Raji (cell line): Measurements from ENCODE around the gene HADHA.

Experiments used
- POLR2A ChIP-seq: IDR thresholded peaks from 2 replicates; pipeline ENCODE4 v1.6.1; 2011; ENCODE audit warnings: low read depth, low read length, control low read depth; ENCODE audit not compliant: insufficient read depth

Gene HADHA

GRCh38 chr2:26251893-26252292, 7.5 kb upstream of the HADHA start:
- no peak for TF ChIP-seq POLR2A

DNA sequence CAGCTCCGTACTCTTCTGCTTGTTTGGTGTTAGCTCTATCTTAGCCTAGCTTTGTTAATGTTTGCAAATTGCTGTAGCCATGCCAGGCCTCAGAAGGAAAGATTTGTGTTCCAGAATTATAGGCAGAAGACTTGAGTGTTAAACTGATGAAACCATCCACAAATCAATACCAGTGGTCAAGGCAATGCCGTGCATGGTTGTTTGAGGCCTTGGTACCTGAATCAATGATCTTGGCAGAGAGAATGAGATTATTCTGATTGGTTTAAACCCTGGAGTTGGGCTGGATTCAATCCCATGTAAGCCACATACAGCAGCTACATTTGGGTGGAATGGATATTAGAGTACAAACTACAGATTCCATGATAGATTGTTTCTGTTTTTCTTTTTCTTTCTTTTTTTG, 5.2 kb upstream of the HADHA start:
- no peak for TF ChIP-seq POLR2A

DNA sequence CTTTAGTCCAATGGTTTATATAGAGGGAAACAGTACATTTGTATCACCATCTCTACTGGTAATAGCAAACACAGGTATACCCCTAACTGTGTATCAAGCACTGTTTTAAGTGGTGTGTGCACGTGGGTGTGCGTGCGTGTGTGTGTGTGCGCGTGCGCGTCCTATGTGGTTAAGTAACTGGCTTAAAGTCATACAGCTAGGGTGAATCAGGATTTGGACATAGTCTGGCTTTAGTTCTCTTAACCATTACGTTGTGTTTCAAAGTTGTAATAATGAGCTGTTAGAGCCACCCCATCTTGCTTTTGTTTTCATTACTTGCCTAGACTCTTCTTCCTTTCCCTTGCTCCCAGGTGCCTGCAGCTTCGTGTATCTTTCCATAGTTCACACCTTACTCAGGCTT, 2.4 kb upstream of the HADHA start:
- no peak for TF ChIP-seq POLR2A

DNA sequence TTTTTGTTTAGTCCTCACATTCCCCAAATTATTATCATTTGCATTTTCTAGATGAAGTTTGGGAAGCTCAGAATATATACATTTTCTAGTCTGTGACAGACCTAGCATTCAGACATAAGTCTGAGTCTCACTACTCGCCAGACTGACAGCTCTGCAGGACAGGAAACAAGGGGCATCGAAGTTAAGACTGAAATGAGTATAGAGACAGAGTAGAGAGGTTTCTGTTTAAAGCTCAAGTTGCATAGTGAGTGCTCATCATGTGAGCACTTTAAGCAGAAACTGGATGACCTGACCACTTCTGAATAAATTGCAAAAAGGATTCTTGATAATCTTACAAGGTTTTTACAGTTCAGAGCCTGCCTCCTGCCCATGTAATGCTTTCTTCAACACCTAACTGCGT, 1.4 kb upstream of the HADHA start:
- TF ChIP-seq POLR2A: no peak

DNA sequence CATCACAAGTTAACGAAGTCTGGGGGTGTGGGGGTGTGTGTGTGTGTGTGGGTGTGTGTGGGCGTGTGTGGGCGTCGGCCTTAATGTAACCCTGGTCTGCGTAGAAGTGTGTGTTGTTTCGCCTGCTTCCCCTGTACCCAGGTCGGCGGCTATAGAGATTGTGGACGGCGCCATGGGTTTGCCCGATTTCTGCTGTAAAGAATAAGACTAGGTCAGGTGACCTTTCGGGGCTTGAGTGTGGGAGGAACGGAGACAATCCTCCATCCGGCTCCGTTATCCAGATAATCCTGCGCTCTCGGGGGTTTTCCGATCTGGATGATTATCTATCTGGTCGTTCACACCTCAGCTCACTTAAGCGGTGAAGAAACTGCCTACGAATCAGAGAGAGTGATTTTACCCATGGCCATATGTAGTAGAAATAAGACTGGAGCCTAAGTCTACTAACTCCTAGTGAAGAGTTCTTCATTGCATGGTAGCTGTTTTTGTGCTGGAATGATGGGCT, 850 bp upstream of the HADHA start:
- TF ChIP-seq POLR2A: no peak

DNA sequence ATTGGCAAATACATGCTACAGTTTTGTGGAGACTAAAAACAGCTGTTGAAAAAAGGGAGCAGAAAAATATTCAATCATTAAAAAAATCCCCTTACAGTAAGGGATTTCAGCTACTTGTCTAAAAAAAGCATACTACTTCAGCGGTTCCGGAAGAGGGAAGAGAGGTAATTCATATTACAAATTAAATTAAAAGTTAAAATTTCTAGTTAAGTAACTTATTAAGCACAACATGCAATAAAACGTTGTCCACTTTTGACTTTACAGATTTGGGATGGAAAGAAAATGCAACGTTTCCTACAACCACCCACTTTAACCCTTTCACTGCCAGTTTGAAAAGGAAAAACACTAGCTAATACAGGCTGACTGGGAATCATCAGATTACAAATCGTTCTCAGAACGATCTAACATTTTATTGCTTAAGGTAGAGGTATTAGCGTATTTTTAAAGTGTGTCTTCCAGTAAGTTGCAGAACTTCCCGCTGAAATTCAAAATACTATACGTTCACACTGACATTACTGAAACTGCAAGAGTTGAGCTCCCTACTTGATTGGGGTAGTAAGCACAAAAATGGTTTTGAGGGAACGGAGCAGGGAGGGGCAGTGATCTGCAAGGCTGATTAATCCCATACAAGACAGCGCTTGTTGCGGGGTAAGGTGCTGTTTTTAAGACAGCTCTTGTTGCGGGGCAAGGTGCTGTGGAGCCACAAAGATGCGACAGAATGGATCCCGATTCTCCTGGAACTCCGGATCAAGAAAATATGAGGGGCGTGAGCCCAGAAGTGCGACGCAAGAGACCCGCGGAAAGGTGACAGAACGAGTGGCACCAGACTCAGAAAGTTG, 743 bp downstream of the HADHA start:
- 0 out of 2 replicates have a peak, but pooled peaks have one; percentile 10 for TF ChIP-seq POLR2A

DNA sequence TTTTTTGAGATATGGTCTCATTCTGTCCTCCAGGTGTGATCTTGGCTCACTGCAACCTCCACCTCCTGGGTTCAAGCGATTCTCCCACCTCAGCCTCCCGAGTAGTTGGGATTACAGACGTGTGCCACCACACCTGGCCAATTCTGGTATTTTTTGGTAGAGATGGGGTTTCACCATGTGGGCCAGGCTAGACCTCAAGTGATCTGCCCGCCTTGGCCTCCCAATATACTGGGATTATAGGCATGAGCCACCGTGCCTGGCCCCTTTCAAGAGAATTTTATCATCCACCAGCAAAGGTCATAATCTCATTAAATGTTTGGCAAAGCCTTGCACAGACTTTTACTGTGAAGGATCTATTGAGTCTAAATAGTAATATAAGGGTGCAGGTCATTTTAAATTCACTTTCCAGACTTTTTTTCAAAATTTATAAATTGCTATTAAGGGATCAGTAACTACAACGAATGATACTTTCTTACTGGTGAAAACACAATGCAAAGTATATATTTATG, 2.5 kb downstream of the HADHA start:
- TF ChIP-seq POLR2A: no peak

DNA sequence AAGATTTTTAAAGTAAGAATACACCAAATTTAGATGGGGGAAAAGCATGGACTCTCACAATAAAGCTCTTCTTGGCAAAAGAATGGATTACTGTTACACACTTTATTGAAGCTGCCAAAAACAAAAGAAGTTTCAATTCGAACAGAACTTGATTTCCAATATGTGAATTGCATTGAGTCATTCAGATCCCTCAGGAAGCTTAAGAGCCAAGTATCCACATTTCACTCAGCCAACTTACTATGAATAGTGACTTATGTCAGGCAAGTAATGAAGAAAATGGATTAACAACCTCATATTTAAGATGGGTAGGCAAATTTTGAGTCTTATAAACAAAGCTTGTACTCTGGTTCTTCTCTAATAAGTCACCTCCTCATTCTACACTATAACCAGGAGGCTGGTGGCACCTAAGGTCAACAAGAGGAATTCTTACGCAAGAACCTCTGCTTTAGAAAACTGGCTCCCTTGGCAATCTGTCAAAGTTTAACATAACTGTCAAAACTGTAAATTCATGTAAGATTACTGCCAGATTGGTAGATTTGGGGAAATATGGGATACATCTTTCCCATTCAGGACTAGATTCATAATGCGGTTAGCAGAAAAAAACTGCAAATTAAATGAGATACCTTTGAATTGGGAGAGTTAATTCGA, 6.0 kb downstream of the HADHA start:
- TF ChIP-seq POLR2A: no peak

- no peak for TF ChIP-seq POLR2A
Measured at GRCh38 chr2:26237868-26238267, 6.6 kb downstream of the HADHA start.

DNA sequence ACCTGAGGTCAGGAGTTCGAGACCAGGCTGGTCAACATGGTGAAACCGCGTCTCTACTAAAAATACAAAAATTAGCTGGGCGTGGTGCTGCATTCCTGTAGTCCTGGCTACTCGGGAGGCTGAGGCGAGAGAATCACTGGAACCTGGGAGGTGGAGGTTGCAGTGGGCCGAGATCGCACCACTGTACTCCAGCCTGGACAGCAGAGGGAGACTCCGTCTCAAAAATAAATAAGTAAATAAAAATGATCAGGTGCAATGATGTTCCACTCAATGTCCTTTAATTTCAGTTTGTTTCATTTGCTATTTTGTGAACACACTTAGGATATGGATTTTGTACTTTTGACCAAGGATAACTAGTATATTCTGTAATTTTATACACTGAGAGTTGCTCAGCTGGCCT, 9.3 kb downstream of the HADHA start:
- TF ChIP-seq POLR2A: no peak

DNA sequence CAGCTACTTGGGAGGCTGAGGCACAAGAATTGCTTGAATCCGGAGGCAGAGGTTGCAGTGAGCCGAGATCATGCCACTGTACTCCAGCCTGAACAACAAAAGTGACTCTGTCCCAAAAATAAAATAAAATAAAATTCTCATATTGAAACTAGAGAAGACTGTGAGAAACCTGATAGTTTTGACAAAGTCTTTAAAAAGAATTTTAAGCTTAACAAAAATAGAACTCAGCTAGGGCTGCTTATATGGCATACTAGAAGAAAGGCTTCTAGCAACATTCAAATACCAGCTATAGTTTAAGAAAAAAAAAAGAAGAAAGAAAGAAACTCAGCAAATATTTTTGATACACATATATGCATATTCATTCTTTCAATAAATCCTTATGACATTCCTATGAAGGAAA, 13.6 kb downstream of the HADHA start:
- no peak for TF ChIP-seq POLR2A

DNA sequence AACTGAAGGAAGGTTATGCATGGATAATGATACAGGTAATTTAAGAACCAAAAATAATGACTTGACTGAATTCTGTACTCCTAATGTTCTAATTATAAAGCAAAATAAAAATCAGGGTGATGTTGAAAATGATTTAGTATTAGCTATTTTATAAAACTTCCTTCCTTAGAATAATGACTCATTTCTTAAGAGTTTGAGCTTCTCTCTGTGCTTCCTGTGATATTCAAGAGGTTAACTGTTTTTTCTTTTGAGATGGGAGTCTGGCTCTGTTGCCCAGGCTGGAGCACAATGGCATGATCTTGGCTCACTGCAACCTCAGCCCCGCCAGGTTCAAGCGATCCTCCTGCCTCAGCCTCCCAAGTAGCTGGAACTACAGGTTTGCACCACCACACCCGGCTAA, 14.8 kb downstream of the HADHA start:
- no peak for TF ChIP-seq POLR2A

- no peak for TF ChIP-seq POLR2A
Measured at GRCh38 chr2:26224095-26224494, 20.3 kb downstream of the HADHA start.

- TF ChIP-seq POLR2A: no peak
Measured at GRCh38 chr2:26223018-26223417, 21.4 kb downstream of the HADHA start.

DNA sequence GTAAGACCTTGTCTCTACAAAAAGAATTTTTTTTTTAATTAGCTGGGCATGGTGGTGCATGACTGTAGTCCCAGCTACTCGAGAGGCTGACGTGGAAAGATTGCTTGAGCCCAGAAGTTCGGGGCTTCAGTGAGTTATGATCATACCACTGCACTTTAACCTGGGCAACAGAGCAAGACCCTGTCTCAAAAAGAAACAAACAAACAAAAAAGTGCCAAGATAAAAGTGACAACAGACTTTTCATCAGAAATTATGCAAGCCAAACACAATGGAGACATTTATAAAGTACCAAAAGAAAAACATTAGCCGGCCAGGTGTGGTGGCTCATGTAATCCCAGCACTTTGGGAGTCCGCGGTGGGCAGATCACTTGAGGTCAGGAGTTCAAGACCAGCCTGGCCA, 26.7 kb downstream of the HADHA start:
- no peak for TF ChIP-seq POLR2A

DNA sequence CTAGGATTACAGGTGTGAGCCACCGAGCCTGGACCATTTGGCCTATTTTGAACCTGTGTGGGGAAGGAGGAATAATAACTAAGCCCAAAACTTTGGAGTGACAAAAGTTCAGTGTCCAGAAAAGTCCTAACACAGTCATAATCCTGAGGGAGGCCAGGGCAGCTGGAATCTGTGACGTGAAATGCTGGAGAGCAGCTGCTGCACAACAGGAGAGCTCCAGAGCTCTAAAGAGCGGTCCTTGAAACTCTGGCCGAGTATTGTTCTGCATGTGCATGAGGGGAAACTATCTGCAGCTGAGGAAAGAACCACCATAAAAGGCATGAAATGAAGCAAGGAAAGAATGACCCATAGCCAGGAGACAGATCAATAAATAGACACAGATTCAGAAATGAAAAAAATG, 27.8 kb downstream of the HADHA start:
- TF ChIP-seq POLR2A: no peak
